Vagina (tissue), 2 donors: Measurements from ENCODE around the gene DNMBP. TPM values are rescaled to one million over a fixed set of nuclear protein-coding genes. Genes with fewer than 3 reads are reported as not detected.

Experiments used
- DNase-seq, 2 donors: peaks; one replicate each; pipeline ENCODE4 v3.0.0-alpha.2; 2017; ENCODE audit errors: extremely low spot score in 2 of 2
- H3K27ac ChIP-seq: fragments of 200-600 bp; sonication (generic); one replicate; pipeline ENCODE4 v1.5.1; 2019
- H3K27me3 ChIP-seq: fragments of 200-600 bp; sonication (generic); one replicate; pipeline ENCODE4 v1.5.1; 2019
- H3K36me3 ChIP-seq, 2 donors: fragments of 200-600 bp; sonication (generic); one replicate each; pipeline ENCODE4 v1.5.1; 2017 to 2019
- H3K4me1 ChIP-seq: fragments of 200-600 bp; sonication (generic); one replicate; pipeline ENCODE4 v1.5.1; 2019
- H3K4me3 ChIP-seq, 2 donors: fragments of 200-600 bp; sonication (generic); 1 replicate in 1 of 2; 2 replicates in 1 of 2; pipeline ENCODE4 v1.5.1; 2016 to 2019
- H3K9me3 ChIP-seq: fragments of 200-600 bp; sonication (generic); one replicate; pipeline ENCODE4 v1.5.1; 2019
- POLR2A ChIP-seq, 2 donors: fragments of 450-650 bp; IDR thresholded peaks; one replicate each; pipeline ENCODE4 v1.6.1; 2017; ENCODE audit warnings: antibody characterized with exemption in 2 of 2, mild to moderate bottlenecking in 2 of 2, moderate library complexity in 2 of 2
- POLR2AphosphoS5 ChIP-seq, 2 donors: sonication (generic); formaldehyde crosslinking; IDR thresholded peaks; one replicate each; pipeline ENCODE4 v1.9.0; 2017; ENCODE audit warnings: antibody characterized with exemption in 2 of 2, mild to moderate bottlenecking in 2 of 2, low read depth in 1 of 2; ENCODE audit not compliant: insufficient read depth in 1 of 2
- intact Hi-C: fragments of 100-400 bp; cut with DNase I; formaldehyde crosslinking; loops from one replicate; pipeline ENCODE4 v1.15.1; 2023
- total RNA-seq: library from RNA; depleted of rRNA; stranded (reverse); fragments of >200 nt; gene quantifications from one replicate; pipeline ENCODE4 v1.2.3, GENCODE V29; 2016
- TF ChIP-seq, protein P1 (sequence below), 3 experiments: fragments of 450-650 bp in 2 of 3; fragments of 200-600 bp in 1 of 3; sonication (generic) in 1 of 3; IDR thresholded peaks; one replicate each; pipeline ENCODE4 v1.5.1; 2017 to 2019; ENCODE audit warnings: antibody characterized with exemption in 3 of 3, mild to moderate bottlenecking in 2 of 3, moderate library complexity in 2 of 3

Gene DNMBP
- total RNA-seq, 1 donor from 2014 or later: 31.9 TPM

DNA sequence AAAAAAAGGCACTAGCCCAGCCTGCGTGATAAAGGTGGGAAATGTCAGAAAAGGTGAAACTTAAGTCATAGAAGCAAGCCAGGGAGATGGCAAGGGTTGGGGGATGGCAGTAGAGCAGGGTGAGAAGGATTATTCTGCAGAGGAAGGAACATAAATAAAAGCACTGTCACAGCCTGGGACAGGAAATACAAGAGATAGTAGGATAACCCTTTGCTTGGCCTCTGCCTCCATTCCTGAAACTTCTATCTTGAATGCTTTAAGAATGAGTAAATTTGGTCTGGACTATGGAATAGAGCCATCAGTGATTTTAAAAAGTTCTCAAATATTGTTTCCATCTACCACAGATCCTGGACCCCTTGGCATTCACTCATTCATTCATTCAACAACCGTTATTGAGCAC lies 177.3 kb downstream of the DNMBP start:
- DNase-seq: no peak
- Histone ChIP-seq H3K27me3 (no peaks in the 10 kb centered on the region), H3K27ac (no peak overlapping the region), H3K36me3 (no peaks in the 10 kb centered on the region), H3K4me1 (no peaks in the 10 kb centered on the region), H3K9me3 (no peaks in the 10 kb centered on the region), H3K4me3 (no peak overlapping the region)
- intact Hi-C loops: no loop called here
- TF ChIP-seq POLR2A (IDR thresholded peaks at IDR 0.05): no peak
- TF ChIP-seq, protein P1, sequence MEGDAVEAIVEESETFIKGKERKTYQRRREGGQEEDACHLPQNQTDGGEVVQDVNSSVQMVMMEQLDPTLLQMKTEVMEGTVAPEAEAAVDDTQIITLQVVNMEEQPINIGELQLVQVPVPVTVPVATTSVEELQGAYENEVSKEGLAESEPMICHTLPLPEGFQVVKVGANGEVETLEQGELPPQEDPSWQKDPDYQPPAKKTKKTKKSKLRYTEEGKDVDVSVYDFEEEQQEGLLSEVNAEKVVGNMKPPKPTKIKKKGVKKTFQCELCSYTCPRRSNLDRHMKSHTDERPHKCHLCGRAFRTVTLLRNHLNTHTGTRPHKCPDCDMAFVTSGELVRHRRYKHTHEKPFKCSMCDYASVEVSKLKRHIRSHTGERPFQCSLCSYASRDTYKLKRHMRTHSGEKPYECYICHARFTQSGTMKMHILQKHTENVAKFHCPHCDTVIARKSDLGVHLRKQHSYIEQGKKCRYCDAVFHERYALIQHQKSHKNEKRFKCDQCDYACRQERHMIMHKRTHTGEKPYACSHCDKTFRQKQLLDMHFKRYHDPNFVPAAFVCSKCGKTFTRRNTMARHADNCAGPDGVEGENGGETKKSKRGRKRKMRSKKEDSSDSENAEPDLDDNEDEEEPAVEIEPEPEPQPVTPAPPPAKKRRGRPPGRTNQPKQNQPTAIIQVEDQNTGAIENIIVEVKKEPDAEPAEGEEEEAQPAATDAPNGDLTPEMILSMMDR (IDR thresholded peaks at IDR 0.05): no peak
- TF ChIP-seq POLR2AphosphoS5 (IDR thresholded peaks at IDR 0.05; ENCODE audit: insufficient read depth in 1 of 2, low read depth in 1 of 2): no peak

DNA sequence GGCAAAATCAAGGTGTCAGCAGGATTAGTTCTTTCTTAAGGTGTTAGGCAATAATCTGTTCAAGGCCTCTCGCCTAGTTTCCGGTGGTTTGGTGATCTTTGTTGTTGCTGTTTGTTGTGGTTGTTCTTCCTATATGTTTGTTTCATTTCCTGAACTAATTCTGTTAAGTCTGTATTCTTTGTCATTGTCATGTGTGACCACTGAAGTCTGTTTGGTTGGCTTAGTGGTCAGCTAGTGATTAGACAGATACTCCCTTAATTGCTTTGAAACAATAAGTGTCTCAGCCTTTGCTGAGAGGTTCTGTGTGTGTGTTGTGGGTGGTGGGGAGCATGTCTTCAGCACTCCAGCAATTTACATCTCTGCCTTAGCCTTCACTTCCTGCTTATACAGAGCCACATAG lies 181.3 kb downstream of the DNMBP start:
- no peaks in the 10 kb centered on the region for H3K9me3 ChIP-seq
- TF ChIP-seq, protein P1 (IDR thresholded peaks at IDR 0.05): no peak
- TF ChIP-seq POLR2A (IDR thresholded peaks at IDR 0.05) (no peak), POLR2AphosphoS5 (IDR thresholded peaks at IDR 0.05; ENCODE audit: insufficient read depth in 1 of 2, low read depth in 1 of 2) (no peak)

DNA sequence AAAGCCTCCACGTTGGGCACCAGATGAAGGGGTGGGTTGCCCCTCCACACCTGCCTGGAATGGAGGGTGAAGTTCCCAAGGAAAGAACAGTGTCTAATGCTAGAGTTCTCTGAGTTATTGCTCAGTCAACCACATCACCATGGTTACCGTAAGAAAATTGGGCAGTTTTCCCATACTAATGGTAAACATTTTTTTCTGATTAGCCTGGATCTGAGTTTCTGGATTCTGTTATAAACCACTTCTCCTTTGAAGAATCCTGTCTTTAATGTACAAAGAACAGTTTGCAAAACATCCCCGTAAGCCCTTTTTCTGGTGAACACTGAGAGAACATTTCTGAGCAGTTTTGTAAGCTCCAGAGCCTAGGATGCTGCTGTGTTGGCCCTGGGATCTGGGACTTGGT lies 181.8 kb downstream of the DNMBP start:
- intact Hi-C loops: no loop called here
- TF ChIP-seq, protein P1 (IDR thresholded peaks at IDR 0.05): no peak
- TF ChIP-seq POLR2A (IDR thresholded peaks at IDR 0.05) (no peak), POLR2AphosphoS5 (IDR thresholded peaks at IDR 0.05; ENCODE audit: insufficient read depth in 1 of 2, low read depth in 1 of 2) (no peak)

More for the DNA sequence above, 181.3 kb downstream of the DNMBP start:
- Histone ChIP-seq H3K4me1 (no peaks in the 10 kb centered on the region), H3K27me3 (no peaks in the 10 kb centered on the region), H3K27ac (no peak overlapping the region), H3K36me3 (no peaks in the 10 kb centered on the region), H3K4me3 (no peak overlapping the region)
- DNase-seq: no peak
- intact Hi-C loops: no loop called here

More for the DNA sequence above, 181.8 kb downstream of the DNMBP start:
- Histone ChIP-seq H3K9me3 (no peaks in the 10 kb centered on the region), H3K27me3 (no peaks in the 10 kb centered on the region), H3K4me1 (no peaks in the 10 kb centered on the region), H3K4me3 (no peak overlapping the region), H3K36me3 (no peaks in the 10 kb centered on the region), H3K27ac (no peak overlapping the region)
- no peak for DNase-seq

Other genes with a start within 250 kb of the DNMBP start
- 1.7 TPM for gene ABCC2, start 227.3 kb downstream of the DNMBP start, total RNA-seq
- gene CPN1, start 71.9 kb upstream of the DNMBP start, total RNA-seq: not detected
- gene ERLIN1, start 176.1 kb upstream of the DNMBP start, total RNA-seq: 25.5 TPM
- gene CHUK, start 219.6 kb upstream of the DNMBP start, total RNA-seq: 19.4 TPM